Prostate gland (tissue), 2 donors: ENCODE measurements around the gene TMUB1.

Source experiments
- POLR2A ChIP-seq: fragments of 450-650 bp; IDR thresholded peaks from one replicate; pipeline ENCODE4 v1.6.1; 2016; ENCODE audit warnings: antibody characterized with exemption, mild to moderate bottlenecking
- POLR2AphosphoS5 ChIP-seq: sonication (generic); formaldehyde crosslinking; IDR thresholded peaks from one replicate; pipeline ENCODE4 v1.6.1; 2017; ENCODE audit warnings: antibody characterized with exemption
- TF ChIP-seq, protein P1 (sequence below), 4 experiments: fragments of 200-600 bp in 2 of 4; fragments of 450-650 bp in 2 of 4; sonication (generic) in 2 of 4; IDR thresholded peaks; 1 replicate in 3 of 4; 2 replicates in 1 of 4; pipeline ENCODE4 v1.5.1; 2016 to 2019; ENCODE audit warnings: antibody characterized with exemption in 4 of 4, mild to moderate bottlenecking in 2 of 4, moderate library complexity in 2 of 4

DNA sequence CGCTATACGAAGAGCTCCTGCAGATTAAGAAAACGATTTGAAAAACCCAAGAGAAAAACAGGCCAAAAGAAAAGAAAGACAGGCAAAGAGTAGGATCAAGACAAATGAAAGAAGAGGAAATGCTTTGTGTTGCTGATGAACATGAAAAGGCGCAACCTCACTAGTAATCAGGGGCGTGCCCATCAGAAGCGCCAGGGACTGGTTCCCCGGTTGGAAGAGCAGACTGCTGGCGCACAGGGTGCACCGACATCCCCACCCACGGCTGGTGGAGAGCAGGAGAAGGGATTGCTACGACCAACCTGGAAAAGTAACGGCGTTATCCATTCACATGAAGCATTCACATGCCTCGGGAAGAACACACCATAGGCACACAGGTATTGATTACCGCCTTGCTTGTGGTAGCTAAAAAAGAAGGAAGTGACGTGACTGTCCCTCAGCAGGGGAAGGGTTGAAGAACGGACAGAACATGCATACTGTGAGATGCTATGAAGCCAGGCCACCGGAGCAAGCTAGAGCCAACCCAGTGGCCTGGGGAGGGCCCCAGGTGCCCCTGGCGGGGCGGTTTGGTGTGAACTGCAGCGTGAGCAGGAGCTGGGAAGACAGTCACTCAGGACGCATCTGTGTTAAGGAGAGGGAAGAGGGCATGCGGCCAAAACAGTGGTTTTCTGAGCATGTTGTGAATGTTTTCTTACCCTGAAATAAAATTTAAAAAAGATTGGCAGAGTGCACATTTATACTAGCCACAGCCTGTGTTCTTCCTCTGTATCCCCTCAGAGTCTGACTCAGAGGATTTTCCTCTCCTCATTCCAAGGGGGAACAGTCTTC, 21.3 kb upstream of the TMUB1 start:
- TF ChIP-seq, protein P1, sequence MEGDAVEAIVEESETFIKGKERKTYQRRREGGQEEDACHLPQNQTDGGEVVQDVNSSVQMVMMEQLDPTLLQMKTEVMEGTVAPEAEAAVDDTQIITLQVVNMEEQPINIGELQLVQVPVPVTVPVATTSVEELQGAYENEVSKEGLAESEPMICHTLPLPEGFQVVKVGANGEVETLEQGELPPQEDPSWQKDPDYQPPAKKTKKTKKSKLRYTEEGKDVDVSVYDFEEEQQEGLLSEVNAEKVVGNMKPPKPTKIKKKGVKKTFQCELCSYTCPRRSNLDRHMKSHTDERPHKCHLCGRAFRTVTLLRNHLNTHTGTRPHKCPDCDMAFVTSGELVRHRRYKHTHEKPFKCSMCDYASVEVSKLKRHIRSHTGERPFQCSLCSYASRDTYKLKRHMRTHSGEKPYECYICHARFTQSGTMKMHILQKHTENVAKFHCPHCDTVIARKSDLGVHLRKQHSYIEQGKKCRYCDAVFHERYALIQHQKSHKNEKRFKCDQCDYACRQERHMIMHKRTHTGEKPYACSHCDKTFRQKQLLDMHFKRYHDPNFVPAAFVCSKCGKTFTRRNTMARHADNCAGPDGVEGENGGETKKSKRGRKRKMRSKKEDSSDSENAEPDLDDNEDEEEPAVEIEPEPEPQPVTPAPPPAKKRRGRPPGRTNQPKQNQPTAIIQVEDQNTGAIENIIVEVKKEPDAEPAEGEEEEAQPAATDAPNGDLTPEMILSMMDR (IDR thresholded peaks at IDR 0.05), result no peak
- TF ChIP-seq POLR2A, result no peak
- no peak for TF ChIP-seq POLR2AphosphoS5
